K562 (cell line): ENCODE results near the gene FAM114A1. TPM values are rescaled to one million over a fixed set of nuclear protein-coding genes. Genes with fewer than 3 reads are reported as not detected.

Experiments
- BDP1 ChIP-seq: IDR thresholded peaks from 3 replicates; pipeline ENCODE4 v1.6.1; 2011; ENCODE audit not compliant: insufficient read length, insufficient read depth
- BRD9 ChIP-seq: fragments of 450-650 bp; IDR thresholded peaks from 2 replicates; pipeline ENCODE4 v1.6.1; 2018; ENCODE audit warnings: low read depth; ENCODE audit not compliant: partially characterized antibody
- CREBBP ChIP-seq: IDR thresholded peaks from one replicate; pipeline ENCODE4 v1.6.1; 2012; ENCODE audit warnings: low read depth, mild to moderate bottlenecking, control low read depth, inconsistent platforms, low read length
- HEY1 ChIP-seq: fragments of 250-450 bp; sonication (Bioruptor Pico); IDR thresholded peaks from 2 replicates; pipeline ENCODE4 v1.5.0; 2020; ENCODE audit warnings: mild to moderate bottlenecking, moderate library complexity, borderline replicate concordance
- HNRNPUL1 ChIP-seq: fragments of 200-400 bp; formaldehyde crosslinking; IDR thresholded peaks from 2 replicates; pipeline ENCODE4 v1.6.1; 2017; ENCODE audit warnings: low read length
- MCM3 ChIP-seq: fragments of 450-650 bp; IDR thresholded peaks from 2 replicates; pipeline ENCODE4 v1.6.1; 2016
- MED1 ChIP-seq: sonication (generic); formaldehyde crosslinking; IDR thresholded peaks from 2 replicates; pipeline ENCODE4 v1.8.1; 2023; ENCODE audit warnings: missing genetic modification reagents, borderline replicate concordance
- THAP12 ChIP-seq: fragments of 250-450 bp; sonication (Bioruptor Pico); IDR thresholded peaks from 2 replicates; pipeline ENCODE4 v1.9.0; 2021; ENCODE audit warnings: mild to moderate bottlenecking, inconsistent platforms
- ZNF507 ChIP-seq: conservative IDR thresholded peaks from 2 replicates; pipeline ENCODE4 v1.6.1; 2017; ENCODE audit warnings: missing genetic modification characterization, missing compliant biosample characterization
- ZNF830 ChIP-seq: fragments of 250-450 bp; sonication (Bioruptor Pico); IDR thresholded peaks from 2 replicates; pipeline ENCODE4 v1.5.0; 2021; ENCODE audit warnings: mild to moderate bottlenecking
- polyA plus RNA-seq, 8 experiments: library from polyadenylated mRNA; depleted of rRNA in 4 of 8; stranded (reverse) in 5 of 8; unstranded in 3 of 8; fragments of >200 nt; fragmentation: Nextera tagmentation in 2 of 8; fragmentation: Illumina TruSeq in 1 of 8; extraction: Ambion mirVana in 2 of 8; extraction: Trizol in 1 of 8; gene quantifications; 2 replicates each; pipeline versions ENCODE4 v1.2.1 to v1.2.3, GENCODE V29; 2011 to 2014; ENCODE audit warnings: inconsistent platforms in 1 of 8, missing spikeins in 1 of 8
- total RNA-seq, 7 experiments: library from RNA; depleted of rRNA in 6 of 7; stranded (reverse); fragments of >200 nt in 6 of 7; fragmentation: Illumina TruSeq in 2 of 7; extraction: Trizol in 2 of 7; gene quantifications; 2 replicates each; pipeline versions ENCODE4 v1.2.1 to v1.2.3, GENCODE V29; 2011 to 2021; ENCODE audit warnings: low replicate concordance in 1 of 7
- TF ChIP-seq, protein P1 (sequence below): fragments of 450-650 bp; IDR thresholded peaks from 2 replicates; pipeline ENCODE4 v1.6.1; 2018; ENCODE audit not compliant: partially characterized antibody
- TF ChIP-seq, protein P2 (sequence below): sonication (generic); formaldehyde crosslinking; IDR thresholded peaks from 2 replicates; pipeline ENCODE4 v1.9.0; 2022; ENCODE audit warnings: mild to moderate bottlenecking, missing genetic modification reagents
- TF ChIP-seq, protein P3 (sequence below), 2 experiments: fragments of 450-650 bp; formaldehyde crosslinking in 1 of 2; IDR thresholded peaks; 2 replicates each; pipeline versions ENCODE4 v1.4.0 to v1.6.1; 2014 to 2020; ENCODE audit warnings: mild to moderate bottlenecking in 2 of 2, borderline replicate concordance in 1 of 2, low read depth in 1 of 2

The FAM114A1 gene
- total and polyA plus RNA-seq, 9 of the 15 experiments (the other 6 are each of a cell fraction or from before 2014, with no cell fraction given) = 1.8 to 12.0 (median 4.3) TPM

GRCh38 chr4:38860788-38861424 lies 6.7 kb upstream of the FAM114A1 start (continued):
- TF ChIP-seq MCM3 = no peak
- TF ChIP-seq BDP1 = no peak
- no peak for TF ChIP-seq ZNF507 (tag)
- TF ChIP-seq CREBBP = no peak
- no peak for TF ChIP-seq HNRNPUL1
- TF ChIP-seq, protein P1, sequence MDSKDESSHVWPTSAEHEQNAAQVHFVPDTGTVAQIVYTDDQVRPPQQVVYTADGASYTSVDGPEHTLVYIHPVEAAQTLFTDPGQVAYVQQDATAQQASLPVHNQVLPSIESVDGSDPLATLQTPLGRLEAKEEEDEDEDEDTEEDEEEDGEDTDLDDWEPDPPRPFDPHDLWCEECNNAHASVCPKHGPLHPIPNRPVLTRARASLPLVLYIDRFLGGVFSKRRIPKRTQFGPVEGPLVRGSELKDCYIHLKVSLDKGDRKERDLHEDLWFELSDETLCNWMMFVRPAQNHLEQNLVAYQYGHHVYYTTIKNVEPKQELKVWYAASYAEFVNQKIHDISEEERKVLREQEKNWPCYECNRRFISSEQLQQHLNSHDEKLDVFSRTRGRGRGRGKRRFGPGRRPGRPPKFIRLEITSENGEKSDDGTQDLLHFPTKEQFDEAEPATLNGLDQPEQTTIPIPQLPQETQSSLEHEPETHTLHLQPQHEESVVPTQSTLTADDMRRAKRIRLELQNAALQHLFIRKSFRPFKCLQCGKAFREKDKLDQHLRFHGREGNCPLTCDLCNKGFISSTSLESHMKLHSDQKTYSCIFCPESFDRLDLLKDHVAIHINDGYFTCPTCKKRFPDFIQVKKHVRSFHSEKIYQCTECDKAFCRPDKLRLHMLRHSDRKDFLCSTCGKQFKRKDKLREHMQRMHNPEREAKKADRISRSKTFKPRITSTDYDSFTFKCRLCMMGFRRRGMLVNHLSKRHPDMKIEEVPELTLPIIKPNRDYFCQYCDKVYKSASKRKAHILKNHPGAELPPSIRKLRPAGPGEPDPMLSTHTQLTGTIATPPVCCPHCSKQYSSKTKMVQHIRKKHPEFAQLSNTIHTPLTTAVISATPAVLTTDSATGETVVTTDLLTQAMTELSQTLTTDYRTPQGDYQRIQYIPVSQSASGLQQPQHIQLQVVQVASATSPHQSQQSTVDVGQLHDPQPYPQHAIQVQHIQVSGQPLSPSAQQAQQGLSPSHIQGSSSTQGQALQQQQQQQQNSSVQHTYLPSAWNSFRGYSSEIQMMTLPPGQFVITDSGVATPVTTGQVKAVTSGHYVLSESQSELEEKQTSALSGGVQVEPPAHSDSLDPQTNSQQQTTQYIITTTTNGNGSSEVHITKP = peak; percentile 80
- no peak for TF ChIP-seq BRD9
- TF ChIP-seq THAP12 = no peak
- no peak for TF ChIP-seq MED1 (CRISPR knock-in tag)
- TF ChIP-seq, protein P2, sequence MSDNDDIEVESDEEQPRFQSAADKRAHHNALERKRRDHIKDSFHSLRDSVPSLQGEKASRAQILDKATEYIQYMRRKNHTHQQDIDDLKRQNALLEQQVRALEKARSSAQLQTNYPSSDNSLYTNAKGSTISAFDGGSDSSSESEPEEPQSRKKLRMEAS (CRISPR knock-in tag) = no peak
- no peak for TF ChIP-seq HEY1 (CRISPR knock-in tag)
- TF ChIP-seq, protein P3, sequence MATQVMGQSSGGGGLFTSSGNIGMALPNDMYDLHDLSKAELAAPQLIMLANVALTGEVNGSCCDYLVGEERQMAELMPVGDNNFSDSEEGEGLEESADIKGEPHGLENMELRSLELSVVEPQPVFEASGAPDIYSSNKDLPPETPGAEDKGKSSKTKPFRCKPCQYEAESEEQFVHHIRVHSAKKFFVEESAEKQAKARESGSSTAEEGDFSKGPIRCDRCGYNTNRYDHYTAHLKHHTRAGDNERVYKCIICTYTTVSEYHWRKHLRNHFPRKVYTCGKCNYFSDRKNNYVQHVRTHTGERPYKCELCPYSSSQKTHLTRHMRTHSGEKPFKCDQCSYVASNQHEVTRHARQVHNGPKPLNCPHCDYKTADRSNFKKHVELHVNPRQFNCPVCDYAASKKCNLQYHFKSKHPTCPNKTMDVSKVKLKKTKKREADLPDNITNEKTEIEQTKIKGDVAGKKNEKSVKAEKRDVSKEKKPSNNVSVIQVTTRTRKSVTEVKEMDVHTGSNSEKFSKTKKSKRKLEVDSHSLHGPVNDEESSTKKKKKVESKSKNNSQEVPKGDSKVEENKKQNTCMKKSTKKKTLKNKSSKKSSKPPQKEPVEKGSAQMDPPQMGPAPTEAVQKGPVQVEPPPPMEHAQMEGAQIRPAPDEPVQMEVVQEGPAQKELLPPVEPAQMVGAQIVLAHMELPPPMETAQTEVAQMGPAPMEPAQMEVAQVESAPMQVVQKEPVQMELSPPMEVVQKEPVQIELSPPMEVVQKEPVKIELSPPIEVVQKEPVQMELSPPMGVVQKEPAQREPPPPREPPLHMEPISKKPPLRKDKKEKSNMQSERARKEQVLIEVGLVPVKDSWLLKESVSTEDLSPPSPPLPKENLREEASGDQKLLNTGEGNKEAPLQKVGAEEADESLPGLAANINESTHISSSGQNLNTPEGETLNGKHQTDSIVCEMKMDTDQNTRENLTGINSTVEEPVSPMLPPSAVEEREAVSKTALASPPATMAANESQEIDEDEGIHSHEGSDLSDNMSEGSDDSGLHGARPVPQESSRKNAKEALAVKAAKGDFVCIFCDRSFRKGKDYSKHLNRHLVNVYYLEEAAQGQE (IDR thresholded peaks at IDR 0.05; ENCODE audit: borderline replicate concordance) = peak; percentile 25; the same call in 1 of the 2 replicates
- TF ChIP-seq, protein P3 (CRISPR knock-in tag; IDR thresholded peaks at IDR 0.05; ENCODE audit: low read depth) = no peak
- no peak for TF ChIP-seq ZNF830 (CRISPR knock-in tag)
